ENCODE data around the gene MAP1LC3B2.

MAP1LC3B2 gene

GRCh38 chr12:116559162-116559935 lies at the start of gene MAP1LC3B2:
MAP1LC3B2 (plus strand) TSS chr12:116559381; CDS start chr12:116575943, 16,562 bp downstream.
- TF ChIP-seq PKNOX1 (IDR thresholded peaks at IDR 0.05) (no peak), HDGF (IDR thresholded peaks at IDR 0.05; ENCODE audit: borderline replicate concordance) (no peak), ELF4 (IDR thresholded peaks at IDR 0.05) (no peak)
- POLR2A ChIA-PET = no interaction called here
- CTCF ChIA-PET = interaction anchor here (0.6 to 2.1 kb wide), 3 partner anchors 9 to 77 kb away, joined by 3 to 10 read pairs (median 5); no protein-coding TSS in a partner anchor
- no peak for DNase-seq (ENCODE audit: extremely low spot score)

- DNase-seq (ENCODE audit: extremely low spot score) = no peak
- CTCF ChIA-PET = no interaction called here
- POLR2A ChIA-PET = no interaction called here
- TF ChIP-seq FOXK2 (IDR thresholded peaks at IDR 0.05) (no peak), LEF1 (IDR thresholded peaks at IDR 0.05; ENCODE audit: borderline replicate concordance) (no peak)
Measured at GRCh38 chr12:116513944-116514343, 45.2 kb upstream of the MAP1LC3B2 start.

- no peak for DNase-seq (ENCODE audit: extremely low spot score)
- no peak for TF ChIP-seq ZNF384 (IDR thresholded peaks at IDR 0.05)
- TF ChIP-seq FOXK2 (IDR thresholded peaks at IDR 0.05) = no peak
- TF ChIP-seq HDGF (IDR thresholded peaks at IDR 0.05; ENCODE audit: borderline replicate concordance) = no peak
- TF ChIP-seq NFRKB (IDR thresholded peaks at IDR 0.05) = no peak
- no peak for TF ChIP-seq FOXM1 (IDR thresholded peaks at IDR 0.05; ENCODE audit: borderline replicate concordance)
- TF ChIP-seq LEF1 (IDR thresholded peaks at IDR 0.05; ENCODE audit: borderline replicate concordance) = no peak
- no peak for TF ChIP-seq PKNOX1 (IDR thresholded peaks at IDR 0.05)
- no peak for TF ChIP-seq SUZ12 (IDR thresholded peaks at IDR 0.05)
- TF ChIP-seq TARDBP (IDR thresholded peaks at IDR 0.05) = no peak
- no peak for TF ChIP-seq SP1 (IDR thresholded peaks at IDR 0.05)
- POLR2A ChIA-PET = interaction anchor here (1.0 kb wide), 1 partner anchor 9 kb away, joined by 3 read pairs; no protein-coding TSS in a partner anchor
- CTCF ChIA-PET = no interaction called here
Measured at GRCh38 chr12:116515684-116516083, 43.5 kb upstream of the MAP1LC3B2 start.

GRCh38 chr12:116516657-116517056 lies 42.5 kb upstream of the MAP1LC3B2 start:
- ChIA-PET CTCF (no interaction called here), POLR2A (no interaction called here)
- TF ChIP-seq NFRKB (IDR thresholded peaks at IDR 0.05) (no peak), HDGF (IDR thresholded peaks at IDR 0.05; ENCODE audit: borderline replicate concordance) (no peak), FOXK2 (IDR thresholded peaks at IDR 0.05) (no peak), ARNT (IDR thresholded peaks at IDR 0.05) (no peak), L3MBTL2 (conservative IDR thresholded peaks at IDR 0.05) (no peak), PKNOX1 (IDR thresholded peaks at IDR 0.05) (no peak), ELF4 (IDR thresholded peaks at IDR 0.05) (no peak), TARDBP (IDR thresholded peaks at IDR 0.05) (no peak), SUZ12 (IDR thresholded peaks at IDR 0.05) (no peak), FOXA1 (IDR thresholded peaks at IDR 0.05) (no peak), SP1 (IDR thresholded peaks at IDR 0.05) (no peak)
- no peak for DNase-seq (ENCODE audit: extremely low spot score)

- CTCF ChIA-PET = no interaction called here
- TF ChIP-seq CTBP1 (IDR thresholded peaks at IDR 0.05; ENCODE audit: borderline replicate concordance) = no peak
- TF ChIP-seq SP1 (IDR thresholded peaks at IDR 0.05) = no peak
- no peak for TF ChIP-seq NFRKB (IDR thresholded peaks at IDR 0.05)
- no peak for TF ChIP-seq ZNF384 (IDR thresholded peaks at IDR 0.05)
- TF ChIP-seq LEF1 (IDR thresholded peaks at IDR 0.05; ENCODE audit: borderline replicate concordance) = no peak
- no peak for TF ChIP-seq PKNOX1 (IDR thresholded peaks at IDR 0.05)
- no peak for TF ChIP-seq BHLHE40 (IDR thresholded peaks at IDR 0.05; ENCODE audit: borderline replicate concordance)
- TF ChIP-seq FOXA1 (IDR thresholded peaks at IDR 0.05) = no peak
- no peak for TF ChIP-seq ELF4 (IDR thresholded peaks at IDR 0.05)
- no peak for TF ChIP-seq L3MBTL2 (conservative IDR thresholded peaks at IDR 0.05)
- TF ChIP-seq FOXK2 (IDR thresholded peaks at IDR 0.05) = no peak
- POLR2A ChIA-PET = no interaction called here
- DNase-seq (ENCODE audit: extremely low spot score) = no peak
Measured at GRCh38 chr12:116517431-116518045, 41.6 kb upstream of the MAP1LC3B2 start.

- DNase-seq (ENCODE audit: extremely low spot score) = no peak
- TF ChIP-seq CTBP1 (IDR thresholded peaks at IDR 0.05; ENCODE audit: borderline replicate concordance) (no peak), SUZ12 (IDR thresholded peaks at IDR 0.05) (no peak), LEF1 (IDR thresholded peaks at IDR 0.05; ENCODE audit: borderline replicate concordance) (no peak), NFRKB (IDR thresholded peaks at IDR 0.05) (no peak), FOXM1 (IDR thresholded peaks at IDR 0.05; ENCODE audit: borderline replicate concordance) (no peak), BHLHE40 (IDR thresholded peaks at IDR 0.05; ENCODE audit: borderline replicate concordance) (no peak), SP1 (IDR thresholded peaks at IDR 0.05) (no peak), ZNF384 (IDR thresholded peaks at IDR 0.05) (no peak), HDGF (IDR thresholded peaks at IDR 0.05; ENCODE audit: borderline replicate concordance) (no peak), ELF4 (IDR thresholded peaks at IDR 0.05) (no peak), FOXA1 (IDR thresholded peaks at IDR 0.05) (no peak), ARNT (IDR thresholded peaks at IDR 0.05) (no peak), L3MBTL2 (conservative IDR thresholded peaks at IDR 0.05) (no peak), TARDBP (IDR thresholded peaks at IDR 0.05) (no peak), FOXK2 (IDR thresholded peaks at IDR 0.05) (no peak), PKNOX1 (IDR thresholded peaks at IDR 0.05) (no peak)
- ChIA-PET POLR2A (no interaction called here), CTCF (interaction anchor here (0.9 kb wide), 1 partner anchor 90 kb away, joined by 3 read pairs; no protein-coding TSS in a partner anchor)
Measured at GRCh38 chr12:116520225-116520760, 38.9 kb upstream of the MAP1LC3B2 start.
